HG03571 (cell line): Measurements from ENCODE around the gene FKBP10.

ENCODE experiments used
- ATAC-seq: cut with Tn5 transposase; IDR thresholded peaks from one replicate; pipeline ENCODE4 v1.9.1; 2021; ENCODE audit not compliant: unreplicated experiment

The FKBP10 gene

DNA sequence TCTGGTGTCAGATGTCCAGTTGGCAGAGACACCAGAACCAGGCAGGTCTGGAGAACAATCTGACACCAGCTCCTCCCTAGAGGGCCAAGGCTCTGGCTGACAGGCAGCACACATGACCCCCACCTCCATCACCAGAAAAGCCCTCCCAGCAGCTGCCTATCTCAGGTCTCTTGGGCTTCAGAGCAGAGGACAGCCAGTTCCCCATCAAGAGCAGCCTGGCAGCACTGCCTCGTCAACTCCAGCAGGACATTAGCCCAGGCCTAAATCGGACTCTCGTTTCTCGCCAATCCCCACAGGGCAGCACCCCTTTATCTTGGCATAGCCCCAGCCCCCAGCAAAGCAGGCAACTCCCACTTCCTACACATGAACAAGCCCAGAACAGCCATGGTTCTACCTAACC, 30.7 kb upstream of the FKBP10 start:
- ATAC-seq = no peak

GRCh38 chr17:41784207-41784744, 28.5 kb upstream of the FKBP10 start:
- ATAC-seq = no peak

GRCh38 chr17:41785091-41785858, 27.5 kb upstream of the FKBP10 start:
- no peak for ATAC-seq

DNA sequence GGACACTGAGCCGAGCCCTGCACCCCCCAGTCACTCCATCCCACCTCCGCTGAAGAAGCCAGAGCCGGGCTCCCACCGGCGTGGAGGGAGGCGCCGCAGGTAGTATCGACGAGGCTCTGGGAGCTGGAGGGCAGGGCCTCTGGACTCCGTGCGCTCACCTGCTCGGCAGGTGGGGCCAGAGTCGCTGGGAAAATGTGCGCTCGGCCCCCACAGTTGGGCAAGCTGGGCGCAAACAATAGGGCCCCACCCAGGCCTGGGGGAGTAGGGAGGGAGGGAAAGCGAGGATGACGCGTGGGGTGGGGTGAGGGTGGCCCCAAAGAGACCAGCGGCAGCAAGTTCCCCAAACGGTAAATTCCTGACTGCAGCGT, 27.0 kb upstream of the FKBP10 start:
- no peak for ATAC-seq

- peak; percentile 76 for ATAC-seq
These were observed 26.4 kb upstream of the FKBP10 start, which contains the start of gene JUP for GRCh38 chr17:41786227-41787020. Gene JUP (minus strand): TSS chr17:41786711. CDS start chr17:41771854, 14,857 bp downstream.

DNA sequence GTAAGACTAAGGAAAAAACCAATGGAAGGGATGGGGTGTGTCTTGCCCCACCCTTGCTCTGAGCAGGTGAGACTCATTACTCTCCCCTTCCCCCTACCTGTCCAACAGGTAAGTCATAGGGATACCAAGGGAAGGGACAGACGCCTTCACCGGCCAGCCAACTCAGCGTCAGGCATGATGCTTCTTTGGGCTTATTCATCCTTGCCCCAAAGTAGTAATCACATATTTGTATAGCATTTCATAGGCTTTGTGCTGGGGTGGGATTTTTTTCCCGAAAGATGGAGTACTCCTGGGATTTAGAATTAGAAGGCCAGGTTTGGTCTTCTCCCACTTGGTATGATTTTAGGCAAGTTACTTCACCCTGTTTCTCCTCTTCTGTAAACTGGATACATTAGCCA, 25.8 kb upstream of the FKBP10 start:
- no peak for ATAC-seq

GRCh38 chr17:41792845-41793783, 19.7 kb upstream of the FKBP10 start:
- ATAC-seq = no peak

GRCh38 chr17:41793784-41794539, 18.8 kb upstream of the FKBP10 start:
- no peak for ATAC-seq

GRCh38 chr17:41794540-41794975, 18.2 kb upstream of the FKBP10 start:
- no peak for ATAC-seq

GRCh38 chr17:41796121-41796895, 16.5 kb upstream of the FKBP10 start:
- no peak for ATAC-seq

DNA sequence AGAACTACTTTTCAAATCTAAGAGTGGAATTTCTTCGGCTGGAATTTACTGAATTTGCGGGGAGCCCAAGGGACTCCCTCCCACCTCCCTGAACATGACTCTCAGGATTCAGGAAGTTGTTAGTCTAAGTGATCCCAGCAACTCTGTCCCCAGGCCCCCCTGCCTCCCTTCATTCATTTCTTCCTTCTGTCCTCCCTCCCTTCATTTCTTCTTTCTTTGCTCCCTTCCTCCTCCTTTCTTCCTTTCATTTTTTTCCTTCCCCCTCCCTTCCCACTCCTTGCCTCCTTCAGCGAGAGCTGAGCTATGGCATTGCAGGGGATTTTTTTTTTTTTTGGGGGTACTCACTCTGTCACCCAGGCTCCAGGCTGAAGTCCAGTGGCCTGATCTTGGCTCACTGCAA, 15.4 kb upstream of the FKBP10 start:
- no peak for ATAC-seq

DNA sequence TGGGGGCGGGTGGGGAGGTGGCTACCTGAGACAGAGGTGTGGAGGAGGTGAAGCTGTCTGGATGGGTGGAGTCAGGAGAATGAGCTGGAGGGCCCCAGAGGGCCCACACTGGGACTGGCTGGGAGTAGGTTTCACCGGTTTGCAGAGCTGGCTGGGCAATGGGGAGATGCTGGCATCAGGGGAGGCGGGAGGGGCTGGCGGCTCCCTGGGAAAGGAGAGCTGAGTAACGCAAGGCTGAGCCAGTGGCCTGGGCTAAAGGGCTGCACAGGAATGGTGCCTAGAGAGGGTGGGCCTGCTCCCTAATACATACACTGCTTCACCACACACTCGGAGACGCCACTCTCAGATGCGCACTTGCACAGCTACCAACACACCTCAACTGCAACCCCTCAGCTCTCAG, 13.4 kb upstream of the FKBP10 start:
- ATAC-seq = no peak

GRCh38 chr17:41800601-41801373, 12.0 kb upstream of the FKBP10 start:
- ATAC-seq = no peak

DNA sequence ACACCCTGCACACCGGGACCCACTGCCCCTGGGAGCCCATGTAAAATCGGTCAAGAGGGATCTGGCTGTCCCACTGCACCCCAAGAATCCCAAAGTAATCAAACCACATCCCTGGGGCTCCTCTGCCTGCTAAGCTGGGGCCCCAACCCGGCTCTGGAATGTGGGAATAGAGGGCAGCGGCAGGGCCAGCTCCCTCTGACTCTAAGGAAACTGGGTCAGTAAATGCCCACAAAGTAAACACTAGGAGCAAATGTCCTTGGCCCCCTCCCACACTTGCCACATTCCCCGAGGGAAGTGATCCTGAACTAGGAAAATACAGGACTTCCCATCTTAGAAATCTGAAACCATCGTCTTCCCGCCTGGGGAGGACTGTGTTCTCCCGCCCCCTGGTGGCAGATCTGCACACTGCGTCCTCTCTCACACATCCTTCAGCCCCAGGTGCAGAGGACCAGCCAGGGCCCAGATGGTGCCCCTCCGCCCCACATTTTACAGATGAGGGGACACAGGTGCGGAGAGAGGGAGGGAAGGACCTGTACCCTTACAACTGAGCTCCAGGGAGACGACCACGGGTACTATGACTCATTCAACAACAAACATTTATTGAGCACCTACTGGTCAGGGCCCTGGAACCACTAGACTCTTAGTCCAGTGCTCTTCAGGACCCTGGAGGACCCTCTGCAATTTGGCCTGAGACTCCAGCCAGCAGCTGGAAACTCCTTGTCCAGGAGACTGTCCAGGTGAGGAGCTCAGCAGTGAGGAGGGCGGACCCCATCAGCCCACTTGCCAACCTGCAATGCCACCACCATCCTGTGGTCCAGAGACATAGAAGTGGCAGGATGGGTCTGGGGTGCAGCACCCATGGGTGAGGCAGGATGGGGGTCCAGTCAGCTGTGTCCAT, 11.2 kb upstream of the FKBP10 start:
- no peak for ATAC-seq

GRCh38 chr17:41803049-41804020, 9.5 kb upstream of the FKBP10 start:
- ATAC-seq = no peak

DNA sequence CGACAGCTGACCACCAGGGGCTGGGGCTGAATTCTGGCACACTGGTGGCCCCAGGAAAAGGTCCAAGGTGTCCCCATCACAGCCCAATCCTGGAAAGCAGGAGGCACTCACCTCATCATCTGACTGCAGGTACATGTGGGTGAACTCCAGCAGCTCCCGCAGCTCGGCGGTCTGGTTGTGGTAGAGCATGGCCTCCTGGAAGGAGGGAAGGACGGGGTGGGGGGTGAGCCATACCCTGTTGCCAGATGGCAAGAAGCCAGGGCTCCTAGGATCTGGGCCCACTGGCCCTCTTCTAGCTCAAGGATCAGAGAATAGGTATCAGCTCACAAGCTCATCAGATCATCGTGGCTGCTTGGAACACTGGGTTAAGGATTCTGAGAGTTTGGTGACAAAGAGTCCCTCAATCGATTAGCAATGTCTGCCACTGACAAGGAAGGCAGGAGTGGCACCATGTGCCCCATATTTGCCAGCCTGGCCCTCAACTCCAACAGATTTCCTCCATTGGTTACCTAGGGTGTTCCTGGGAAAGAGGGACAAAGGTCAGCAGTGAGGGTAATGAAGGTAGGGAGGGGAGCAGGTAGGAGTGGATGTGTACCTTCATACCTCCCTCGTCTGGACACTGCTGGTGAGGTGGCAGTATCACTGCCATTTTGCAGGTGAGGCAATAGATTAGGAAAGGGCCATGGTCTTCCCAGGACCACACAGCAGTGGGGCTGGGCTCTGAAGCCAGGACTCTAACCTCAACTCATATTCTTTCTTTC, 5.9 kb upstream of the FKBP10 start:
- no peak for ATAC-seq
